ENCODE data around the gene LEO1. TPM values are rescaled to one million over a fixed set of nuclear protein-coding genes. Genes with fewer than 3 reads are reported as not detected.

Gene LEO1
- total and polyA plus RNA-seq, 2 donors (not counting 1 experiment from before 2014, with no cell fraction given): 1.9 to 19.1 TPM

- POLR2A ChIA-PET: no interaction called here
- Histone ChIP-seq H3K27ac (ENCODE audit: low read length in 2 of 2) (no peak overlapping the region), H4K20me1 (ENCODE audit: control insufficient read depth, insufficient read depth, low read length, poor library complexity, severe bottlenecking) (no peaks in the 10 kb centered on the region), H3K9ac (ENCODE audit: low read length) (no peak overlapping the region), H3K4me2 (replicated peaks; ENCODE audit: low read depth, low read length, poor library complexity, severe bottlenecking) (no peak overlapping the region), H3K27me3 (replicated peaks in 1 of 4; ENCODE audit: control extremely low read depth in 1 of 4, control insufficient read depth in 3 of 4, insufficient read depth in 4 of 4, low read length in 3 of 4) (no peaks in the 10 kb centered on the region), H3K79me2 (ENCODE audit: control insufficient read depth, insufficient read depth, low read length) (no peaks in the 10 kb centered on the region), H3K9me3 (ENCODE audit: control extremely low read depth in 1 of 3, control insufficient read depth in 2 of 3, insufficient read depth in 1 of 3, low read length in 2 of 3) (no peaks in the 10 kb centered on the region), H3K4me1 (ENCODE audit: control insufficient read depth in 2 of 2, insufficient read depth in 2 of 2, low read length in 2 of 2) (peaks cover 16 to 21% of the 10 kb centered on the region in 2 donors), H3K4me3 (ENCODE audit: control extremely low read depth in 1 of 5, extremely low read depth in 1 of 5, insufficient read depth in 1 of 5, low read depth in 2 of 5, low read length in 4 of 5) (no peak overlapping the region), H2AFZ (ENCODE audit: insufficient read depth, low read depth, low read length, poor library complexity, severe bottlenecking) (no peak overlapping the region), H3K36me3 (replicated peaks in 1 of 2; ENCODE audit: control extremely low read depth in 1 of 2, control insufficient read depth in 1 of 2, extremely low read depth in 1 of 2, insufficient read depth in 2 of 2, low read length in 1 of 2) (peaks cover 6 to 34% of the 10 kb centered on the region in 2 experiments)
- H3K4me1 Mint-ChIP-seq: peaks cover 19% of the 10 kb centered on the region
- H3K4me3 Mint-ChIP-seq: no peak overlapping the region
- no peaks in the 10 kb centered on the region for H3K9me3 Mint-ChIP-seq (ENCODE audit: insufficient read depth)
- ATAC-seq (ENCODE audit: low read depth) (no peak), DNase-seq (no peak)
- CTCF ChIA-PET: no interaction called here
- no peaks in the 10 kb centered on the region for H3K27me3 Mint-ChIP-seq
- H3K27ac Mint-ChIP-seq: no peak overlapping the region
- intact Hi-C loops (cut with micrococcal nuclease): no loop called here
- TF ChIP-seq CTCF (IDR thresholded peaks at IDR 0.05) (no peak), EZH2 (IDR thresholded peaks at IDR 0.05; ENCODE audit: borderline replicate concordance, insufficient read depth, low read depth, low read length, poor library complexity, severe bottlenecking) (no peak)
Measured at GRCh38 chr15:51939216-51939615, 32.4 kb downstream of the LEO1 start.

- Histone ChIP-seq H3K4me3 (ENCODE audit: control extremely low read depth in 1 of 5, extremely low read depth in 1 of 5, insufficient read depth in 1 of 5, low read depth in 2 of 5, low read length in 4 of 5) (no peak overlapping the region), H3K9ac (ENCODE audit: low read length) (no peak overlapping the region), H3K4me2 (replicated peaks; ENCODE audit: low read depth, low read length, poor library complexity, severe bottlenecking) (no peak overlapping the region), H4K20me1 (ENCODE audit: control insufficient read depth, insufficient read depth, low read length, poor library complexity, severe bottlenecking) (no peaks in the 10 kb centered on the region), H3K79me2 (ENCODE audit: control insufficient read depth, insufficient read depth, low read length) (no peaks in the 10 kb centered on the region), H3K27ac (ENCODE audit: low read length in 2 of 2) (no peak overlapping the region), H3K27me3 (replicated peaks in 1 of 4; ENCODE audit: control extremely low read depth in 1 of 4, control insufficient read depth in 3 of 4, insufficient read depth in 4 of 4, low read length in 3 of 4) (no peaks in the 10 kb centered on the region), H3K9me3 (ENCODE audit: control extremely low read depth in 1 of 3, control insufficient read depth in 2 of 3, insufficient read depth in 1 of 3, low read length in 2 of 3) (no peaks in the 10 kb centered on the region), H2AFZ (ENCODE audit: insufficient read depth, low read depth, low read length, poor library complexity, severe bottlenecking) (no peak overlapping the region), H3K4me1 (ENCODE audit: control insufficient read depth in 2 of 2, insufficient read depth in 2 of 2, low read length in 2 of 2) (peaks cover 16 to 21% of the 10 kb centered on the region in 2 donors), H3K36me3 (replicated peaks in 1 of 2; ENCODE audit: control extremely low read depth in 1 of 2, control insufficient read depth in 1 of 2, extremely low read depth in 1 of 2, insufficient read depth in 2 of 2, low read length in 1 of 2) (peaks cover 3 to 33% of the 10 kb centered on the region in 2 experiments)
- DNase-seq: no peak
- intact Hi-C loops (cut with micrococcal nuclease): no loop called here
- WGBS (ENCODE audit: insufficient coverage): 80% methylated on average over 1 of the region's 3 CpGs
- ChIA-PET POLR2A (no interaction called here), CTCF (no interaction called here)
- no peak for ATAC-seq (ENCODE audit: low read depth)
- H3K9me3 Mint-ChIP-seq (ENCODE audit: insufficient read depth): no peaks in the 10 kb centered on the region
- no peak overlapping the region for H3K27ac Mint-ChIP-seq
- H3K4me3 Mint-ChIP-seq: no peak overlapping the region
- H3K27me3 Mint-ChIP-seq: no peaks in the 10 kb centered on the region
- H3K4me1 Mint-ChIP-seq: peaks cover 25% of the 10 kb centered on the region
- TF ChIP-seq EZH2 (IDR thresholded peaks at IDR 0.05; ENCODE audit: borderline replicate concordance, insufficient read depth, low read depth, low read length, poor library complexity, severe bottlenecking): no peak
- TF ChIP-seq CTCF (IDR thresholded peaks at IDR 0.05): no peak
Measured at GRCh38 chr15:51938286-51938685, 33.3 kb downstream of the LEO1 start.
